Stimulated activated CD4-positive, alpha-beta T cell treated with anti-CD3 and anti-CD28 coated beads, Interleukin-15, amount 100 ng/mL, for 48 hours (primary cell): Measurements from ENCODE around the gene KIAA0825.

Experiments used
- DNase-seq, 2 donors: peaks; one replicate each; pipeline ENCODE4 v3.0.0-alpha.2; 2020; ENCODE audit warnings: low read depth in 2 of 2

Gene KIAA0825

GRCh38 chr5:94508461-94509148, 109.8 kb downstream of the KIAA0825 start:
- no peak for DNase-seq

DNA sequence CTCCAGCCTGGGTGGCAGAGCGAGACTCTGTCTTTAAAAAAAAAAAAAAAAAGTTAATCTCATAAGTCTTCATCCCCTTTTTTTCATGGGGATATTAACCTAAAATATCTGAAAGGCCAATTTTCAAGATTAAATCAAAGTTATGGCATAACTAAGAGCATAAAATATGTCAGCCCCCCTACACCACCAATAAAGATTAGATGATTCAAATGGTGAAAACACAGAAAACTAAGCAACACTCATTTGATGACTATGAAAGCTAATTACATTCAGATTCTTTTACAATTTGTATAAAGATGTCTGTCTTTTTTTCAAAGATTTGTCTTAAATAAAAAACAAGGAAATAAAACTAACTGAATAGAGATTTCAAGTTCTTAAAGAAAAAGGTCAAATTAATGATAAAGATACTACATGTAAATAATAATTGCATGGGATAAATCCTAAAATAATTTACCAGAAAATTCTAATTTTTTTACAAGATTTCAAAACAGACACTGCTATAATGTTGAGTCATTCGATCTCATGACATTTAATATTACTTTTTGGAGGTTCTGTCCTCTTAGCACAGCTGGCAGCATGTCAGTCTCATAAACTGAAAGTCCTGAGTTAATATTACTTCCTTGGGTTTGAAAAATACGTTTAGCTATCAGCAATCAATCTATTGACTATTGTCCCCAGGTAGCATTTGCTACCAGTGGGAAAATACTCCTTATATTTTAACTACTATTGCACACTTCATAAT, 112.9 kb downstream of the KIAA0825 start:
- DNase-seq = no peak

DNA sequence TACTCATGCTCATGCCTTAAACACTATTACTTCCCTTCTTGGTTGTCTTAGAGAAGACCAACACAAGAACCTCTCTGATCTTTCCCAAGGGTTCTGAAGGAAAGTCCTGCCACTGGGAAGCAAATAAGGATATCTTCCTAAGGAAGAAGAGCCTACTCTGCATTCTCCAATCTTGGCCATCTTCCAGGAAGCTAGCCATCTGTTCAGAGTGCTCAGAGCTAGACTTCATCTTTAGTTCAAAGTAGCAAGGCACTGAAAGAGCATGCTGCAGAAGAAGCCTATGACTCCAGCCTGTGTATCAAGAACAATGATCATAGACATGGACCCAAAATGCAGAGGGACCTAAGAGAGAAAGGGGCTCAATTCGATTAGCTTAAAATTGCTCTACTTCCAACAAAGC, 114.7 kb downstream of the KIAA0825 start:
- DNase-seq = no peak

GRCh38 chr5:94501365-94501764, 117.0 kb downstream of the KIAA0825 start:
- DNase-seq = no peak

GRCh38 chr5:94499806-94500205, 118.6 kb downstream of the KIAA0825 start:
- no peak for DNase-seq

GRCh38 chr5:94498199-94498598, 120.2 kb downstream of the KIAA0825 start:
- DNase-seq = no peak

- DNase-seq = no peak
These were observed 133.3 kb downstream of the KIAA0825 start for GRCh38 chr5:94485067-94485466.

GRCh38 chr5:94481059-94481458, 137.3 kb downstream of the KIAA0825 start:
- DNase-seq = no peak

DNA sequence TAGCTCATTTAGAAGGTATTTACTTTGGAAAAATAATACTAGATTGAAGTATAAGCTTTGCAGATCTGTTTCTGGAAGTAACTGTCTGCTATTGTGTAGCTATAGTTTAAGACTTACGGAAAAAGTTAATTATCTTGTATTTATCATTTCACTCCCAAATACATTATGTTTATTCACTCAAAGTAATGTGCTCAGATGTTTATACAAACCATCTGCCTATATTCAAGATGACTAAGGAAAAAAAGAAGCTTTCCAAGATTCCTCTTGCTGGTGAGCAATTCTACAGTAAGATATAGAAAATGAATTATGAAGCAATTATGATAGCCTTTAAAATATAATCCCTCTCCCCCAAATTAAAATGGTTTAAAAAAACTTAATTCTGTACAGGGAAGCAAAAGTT, 137.9 kb downstream of the KIAA0825 start:
- no peak for DNase-seq

- DNase-seq = no peak
These were observed 144.5 kb downstream of the KIAA0825 start for GRCh38 chr5:94473936-94474335.

DNA sequence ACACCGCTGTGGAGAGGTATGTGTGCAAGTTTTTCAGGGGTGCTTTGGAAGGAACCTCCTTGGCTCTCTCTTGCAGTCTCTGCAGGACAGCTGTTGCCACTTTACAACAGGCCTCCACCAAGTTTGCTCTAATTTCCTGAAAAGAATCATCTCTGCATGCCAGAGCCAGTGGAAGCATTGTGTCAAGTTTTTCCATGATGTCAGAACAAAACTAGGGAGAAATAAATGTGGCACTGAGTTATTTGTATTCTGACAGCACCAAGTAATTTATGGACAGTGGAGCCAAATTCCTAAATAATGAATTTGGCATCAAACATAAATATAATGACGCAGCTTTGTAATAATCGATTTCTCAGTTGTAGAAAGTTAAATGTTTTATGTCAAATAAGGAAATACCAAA, 146.9 kb downstream of the KIAA0825 start:
- DNase-seq = no peak

GRCh38 chr5:94470802-94471201, 147.6 kb downstream of the KIAA0825 start:
- no peak for DNase-seq

- no peak for DNase-seq
These were observed 148.5 kb downstream of the KIAA0825 start for GRCh38 chr5:94469894-94470329.

DNA sequence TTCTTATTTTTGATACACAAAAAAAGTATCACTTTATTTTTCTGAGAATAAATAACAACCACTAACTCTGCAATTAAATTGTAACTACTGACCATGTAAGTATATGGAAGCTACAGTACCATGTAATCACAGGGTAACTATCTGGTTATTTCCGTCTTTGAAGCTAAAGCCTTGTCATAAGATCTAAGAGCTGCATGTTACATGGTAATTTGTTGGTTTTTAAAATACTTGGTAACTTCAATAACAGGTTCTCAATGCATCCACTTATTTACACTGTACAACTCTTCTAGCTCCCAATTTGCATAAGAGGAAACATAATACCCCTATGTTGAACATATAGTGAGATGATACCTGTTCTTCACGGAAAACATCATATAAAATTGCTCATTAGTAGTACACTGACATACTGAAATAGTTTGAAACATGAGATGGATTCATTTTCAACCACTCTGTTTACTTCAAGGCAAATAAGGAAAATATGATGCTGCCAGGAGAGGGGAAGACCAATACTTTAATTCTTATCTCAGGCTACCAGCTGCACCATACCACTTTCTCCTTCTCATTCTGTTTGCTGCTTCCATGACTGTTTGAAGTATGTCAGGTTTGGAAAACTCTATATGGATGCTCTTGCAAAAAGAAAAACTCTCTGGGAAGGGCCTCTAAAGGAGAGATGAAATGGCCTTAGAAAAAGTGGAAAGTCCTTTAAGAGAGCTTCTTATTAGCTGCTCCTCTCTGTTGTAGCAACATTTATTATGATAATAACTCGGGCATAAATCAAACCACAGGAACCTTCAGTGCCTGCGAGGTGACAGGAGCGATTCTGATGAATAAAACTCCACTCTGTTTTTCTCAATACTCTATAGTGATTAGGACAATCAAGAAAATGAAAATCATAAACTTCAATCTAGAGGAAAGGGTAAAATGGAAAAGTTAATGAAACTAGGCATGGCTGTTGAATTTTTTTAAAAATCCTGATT, 150.2 kb downstream of the KIAA0825 start:
- DNase-seq = no peak

DNA sequence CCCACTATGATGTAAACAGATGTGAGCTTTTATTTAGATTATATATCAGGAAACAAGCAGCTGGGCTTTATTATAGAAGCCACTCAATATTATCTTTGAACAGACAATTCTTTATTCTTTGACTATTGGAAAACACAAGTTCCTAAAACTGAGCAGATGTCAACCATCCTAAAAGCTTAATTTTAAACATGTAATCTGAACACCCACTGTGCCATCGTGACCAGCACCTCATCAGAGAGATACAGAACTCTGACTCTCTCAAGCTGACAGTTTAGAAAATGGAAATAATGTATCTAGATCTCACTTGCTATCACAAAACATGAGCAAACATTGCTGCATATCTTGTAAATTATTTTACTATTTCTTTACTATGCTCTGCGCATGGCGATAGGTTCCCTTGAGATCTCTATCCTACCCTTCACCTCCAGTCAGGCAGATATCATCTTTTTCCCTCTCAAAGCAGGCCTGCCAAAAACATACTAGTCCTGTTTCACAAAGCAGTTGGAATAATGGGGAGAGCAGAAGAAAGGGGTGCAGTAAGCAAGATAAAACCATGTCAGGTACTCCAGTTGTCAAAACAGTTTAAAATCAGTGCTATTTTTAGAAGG, 151.0 kb downstream of the KIAA0825 start:
- no peak for DNase-seq

- DNase-seq = no peak
These were observed 154.7 kb downstream of the KIAA0825 start for GRCh38 chr5:94463739-94464138.

DNA sequence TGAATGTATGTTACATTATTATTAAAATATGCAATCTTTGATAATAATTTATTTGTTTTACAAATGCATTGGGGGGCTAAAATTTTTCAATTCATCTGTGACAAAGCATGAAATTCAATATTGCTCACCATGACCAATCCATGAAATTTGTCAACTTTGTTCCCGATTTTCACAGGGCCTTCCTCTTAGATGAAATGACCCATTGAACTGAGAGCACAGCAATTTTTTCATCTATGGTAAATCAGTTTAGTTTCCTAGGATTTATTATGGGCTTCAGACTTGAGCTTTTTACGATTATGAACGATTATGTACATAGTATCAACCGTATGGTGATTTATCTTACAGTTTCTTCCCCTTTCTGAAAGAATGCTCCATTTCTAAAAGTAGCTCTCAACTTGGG, 157.3 kb downstream of the KIAA0825 start:
- no peak for DNase-seq

- DNase-seq = no peak
These were observed 158.5 kb downstream of the KIAA0825 start for GRCh38 chr5:94459915-94460314.

DNA sequence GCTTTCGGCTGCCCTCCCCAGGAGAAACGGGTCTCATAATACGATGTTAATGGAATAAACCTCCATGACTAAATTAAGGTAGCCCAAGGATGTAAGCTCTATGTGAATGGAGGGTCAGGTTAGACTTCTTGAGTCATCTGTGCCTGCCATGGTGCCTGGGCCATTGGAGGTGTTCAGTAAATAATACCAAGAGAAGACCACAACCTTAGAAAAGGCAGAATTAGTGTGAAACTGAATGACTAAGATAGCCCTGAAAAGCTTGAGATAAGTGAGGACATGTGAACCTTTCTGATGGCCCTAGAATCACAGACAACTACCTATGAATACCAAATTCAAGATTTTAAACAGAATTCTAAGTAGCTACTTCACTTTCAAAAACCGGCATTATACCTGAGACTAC, 160.6 kb downstream of the KIAA0825 start:
- DNase-seq = no peak

DNA sequence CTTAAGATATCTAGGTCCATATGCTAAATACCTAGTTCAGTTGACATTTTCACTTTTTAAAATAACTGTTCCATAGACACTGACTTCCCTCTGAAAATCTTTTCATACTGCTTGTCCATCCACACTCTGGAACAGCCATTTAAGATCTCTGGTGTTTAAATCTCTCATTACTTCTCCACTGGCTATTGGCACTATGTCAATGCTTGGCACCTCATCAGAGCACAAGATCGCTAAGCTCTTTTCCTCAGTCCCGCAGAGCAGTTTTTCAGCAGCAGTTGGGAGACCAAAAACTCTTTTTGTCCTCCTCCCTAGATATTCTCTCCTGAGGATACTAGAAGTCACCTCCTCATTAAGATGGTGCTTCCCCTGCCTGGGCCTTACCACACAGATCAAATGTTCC, 172.7 kb downstream of the KIAA0825 start:
- DNase-seq = no peak

DNA sequence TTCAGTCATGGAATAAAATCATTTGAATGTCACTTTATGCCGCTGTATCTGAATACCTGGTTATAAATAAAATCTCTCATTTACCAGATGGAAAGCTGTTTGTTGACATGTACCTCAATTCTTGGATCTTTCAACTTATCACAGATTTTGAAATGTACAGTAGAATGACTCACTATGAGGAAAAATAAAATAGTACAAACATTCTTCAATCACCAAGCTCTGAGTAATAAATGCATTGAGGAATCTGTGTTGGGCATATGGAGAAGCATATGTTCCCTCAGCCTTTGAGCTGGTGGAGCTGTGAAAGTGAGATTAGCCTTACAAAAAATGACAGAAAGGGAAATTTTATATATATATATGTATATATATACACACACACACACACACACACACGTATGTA, 175.4 kb downstream of the KIAA0825 start:
- no peak for DNase-seq

- DNase-seq = no peak
These were observed 176.3 kb downstream of the KIAA0825 start for GRCh38 chr5:94442076-94442475.
